GM19463 (cell line): Measurements from ENCODE around the gene SEMA6C.
"Not testable (repeated sequence)": the region's sequence is repeated elsewhere in the genome, so short reads cannot be mapped to it uniquely, and the experiment has no call there.

Experiments used
- ATAC-seq: cut with Tn5 transposase; IDR thresholded peaks from one replicate; pipeline ENCODE4 v1.9.1; 2021; ENCODE audit warnings: mild to moderate bottlenecking, moderate library complexity; ENCODE audit not compliant: unreplicated experiment

Gene SEMA6C, protein sequence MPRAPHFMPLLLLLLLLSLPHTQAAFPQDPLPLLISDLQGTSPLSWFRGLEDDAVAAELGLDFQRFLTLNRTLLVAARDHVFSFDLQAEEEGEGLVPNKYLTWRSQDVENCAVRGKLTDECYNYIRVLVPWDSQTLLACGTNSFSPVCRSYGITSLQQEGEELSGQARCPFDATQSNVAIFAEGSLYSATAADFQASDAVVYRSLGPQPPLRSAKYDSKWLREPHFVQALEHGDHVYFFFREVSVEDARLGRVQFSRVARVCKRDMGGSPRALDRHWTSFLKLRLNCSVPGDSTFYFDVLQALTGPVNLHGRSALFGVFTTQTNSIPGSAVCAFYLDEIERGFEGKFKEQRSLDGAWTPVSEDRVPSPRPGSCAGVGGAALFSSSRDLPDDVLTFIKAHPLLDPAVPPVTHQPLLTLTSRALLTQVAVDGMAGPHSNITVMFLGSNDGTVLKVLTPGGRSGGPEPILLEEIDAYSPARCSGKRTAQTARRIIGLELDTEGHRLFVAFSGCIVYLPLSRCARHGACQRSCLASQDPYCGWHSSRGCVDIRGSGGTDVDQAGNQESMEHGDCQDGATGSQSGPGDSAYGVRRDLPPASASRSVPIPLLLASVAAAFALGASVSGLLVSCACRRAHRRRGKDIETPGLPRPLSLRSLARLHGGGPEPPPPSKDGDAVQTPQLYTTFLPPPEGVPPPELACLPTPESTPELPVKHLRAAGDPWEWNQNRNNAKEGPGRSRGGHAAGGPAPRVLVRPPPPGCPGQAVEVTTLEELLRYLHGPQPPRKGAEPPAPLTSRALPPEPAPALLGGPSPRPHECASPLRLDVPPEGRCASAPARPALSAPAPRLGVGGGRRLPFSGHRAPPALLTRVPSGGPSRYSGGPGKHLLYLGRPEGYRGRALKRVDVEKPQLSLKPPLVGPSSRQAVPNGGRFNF

GRCh38 chr1:151146412-151147131 is at the start of gene SEMA6C:
Gene SEMA6C (minus strand): TSS chr1:151146631. CDS start chr1:151142621, 4,010 bp downstream.
- peak; percentile 100 for ATAC-seq

DNA sequence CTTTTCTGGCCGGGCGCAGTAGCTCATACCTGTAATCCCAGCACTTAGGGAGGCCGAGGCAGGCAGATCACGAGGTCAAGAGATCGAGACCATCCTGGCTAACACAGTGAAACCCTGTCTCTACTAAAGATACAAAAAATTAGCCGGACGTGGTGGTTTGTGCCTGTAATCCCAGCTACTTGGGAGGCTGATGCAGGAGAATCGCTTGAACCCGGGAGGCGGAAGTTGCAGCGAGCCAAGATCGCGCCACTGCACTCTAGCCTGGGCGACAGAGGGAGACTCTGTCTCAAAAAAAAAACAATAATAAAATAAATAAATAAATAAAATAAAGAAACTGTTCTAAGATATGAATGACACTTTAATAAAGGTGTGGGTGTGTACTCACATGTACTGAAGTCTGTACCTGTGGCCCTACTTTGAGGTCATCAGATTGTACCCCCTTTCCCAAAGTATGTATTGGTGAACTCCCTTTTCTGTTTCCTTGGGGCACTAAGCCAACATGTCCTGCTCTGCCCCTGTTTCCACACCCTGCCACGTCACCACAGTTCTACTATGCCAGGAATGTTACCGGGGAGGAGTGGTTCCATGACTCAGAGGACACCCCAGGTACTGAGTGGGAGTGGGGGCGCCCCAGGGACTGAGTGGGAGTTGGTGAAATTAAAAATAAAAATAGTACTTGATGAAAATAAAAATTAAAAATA is 48.6 kb upstream of the SEMA6C start:
- ATAC-seq: not testable (repeated sequence)

DNA sequence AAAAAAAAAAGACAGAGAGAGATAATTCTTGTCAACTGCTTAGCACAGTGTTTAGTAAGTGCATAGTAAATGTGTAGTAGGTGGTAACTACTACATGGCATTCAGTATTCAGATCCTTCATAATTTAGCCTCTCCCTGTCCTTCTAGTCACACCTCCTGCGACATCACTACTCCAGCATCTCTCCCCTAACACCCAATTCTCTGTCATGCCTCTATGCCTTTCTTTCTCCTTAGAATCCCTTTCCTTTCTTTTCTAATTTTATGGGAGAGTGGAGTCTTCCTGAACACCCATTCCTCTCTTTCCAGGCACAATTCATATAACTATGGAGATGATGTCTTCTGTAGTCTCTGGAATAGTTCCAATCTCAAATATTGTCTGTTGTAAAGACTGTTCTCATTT is 47.4 kb upstream of the SEMA6C start:
- ATAC-seq: no peak

GRCh38 chr1:151193304-151193703 is 46.9 kb upstream of the SEMA6C start:
- no peak for ATAC-seq

DNA sequence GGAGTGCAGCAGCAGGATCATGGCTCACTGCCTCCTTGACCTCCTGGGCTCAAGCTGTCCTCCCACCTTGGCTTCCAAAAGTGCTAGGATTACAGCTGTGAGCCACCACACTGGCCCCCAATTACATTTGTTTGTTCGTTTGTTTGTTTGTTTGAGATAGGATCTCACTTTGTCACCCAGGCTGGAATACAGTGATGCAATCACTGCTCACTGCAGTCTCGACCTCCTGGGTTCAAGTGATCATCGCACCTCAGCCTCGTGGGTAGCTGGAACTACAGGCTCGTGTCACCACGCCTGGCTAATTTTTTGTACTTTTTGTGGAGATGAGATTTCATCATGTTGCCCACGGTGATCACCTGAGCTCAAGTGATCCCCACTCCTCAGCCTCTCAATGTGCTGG is 45.6 kb upstream of the SEMA6C start:
- ATAC-seq: no peak

DNA sequence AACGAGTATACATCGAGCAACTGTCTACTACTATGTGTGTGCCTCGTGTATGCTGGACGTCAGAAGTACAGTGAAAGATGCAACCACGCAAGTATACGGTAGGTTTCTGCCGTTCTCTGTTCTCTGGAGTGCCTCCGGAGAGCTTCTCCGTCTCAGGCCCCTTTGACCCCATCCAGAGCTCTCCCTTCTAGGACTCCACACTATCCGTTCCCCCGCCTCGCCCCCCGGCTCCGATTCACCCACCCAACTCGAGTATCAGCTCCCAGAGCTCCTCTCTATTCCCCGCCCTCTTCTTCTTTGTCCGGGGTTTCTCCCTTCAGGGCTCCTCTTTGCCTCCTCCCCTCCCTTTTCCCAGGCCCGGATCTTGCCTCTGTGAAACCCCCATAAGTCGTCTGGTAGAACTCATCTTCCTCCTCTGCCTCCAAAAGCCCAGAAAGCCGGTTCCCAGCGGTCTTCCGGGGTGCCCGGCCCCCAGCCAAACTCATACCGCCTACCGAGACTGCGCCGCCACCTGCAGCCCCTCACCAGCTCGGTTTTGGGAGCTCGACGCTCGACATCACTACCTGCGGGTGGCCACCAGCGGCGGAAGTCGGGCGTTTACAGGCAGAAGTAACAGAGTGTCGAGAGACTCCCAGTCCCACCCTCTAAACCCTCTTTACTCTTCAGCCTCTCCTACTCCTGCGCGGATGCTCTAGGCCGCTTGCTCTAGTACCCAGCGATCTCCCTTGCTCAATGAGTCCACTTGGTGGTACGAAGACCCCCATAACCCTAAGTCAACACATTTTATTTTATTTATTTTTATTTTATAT is 43.4 kb upstream of the SEMA6C start, which contains the start of gene VPS72:
TSS of gene VPS72 (minus strand) at position 561 of the 809 bp plus-strand sequence. CDS start at position 485, 76 bp downstream.
- peak; percentile 95 for ATAC-seq

DNA sequence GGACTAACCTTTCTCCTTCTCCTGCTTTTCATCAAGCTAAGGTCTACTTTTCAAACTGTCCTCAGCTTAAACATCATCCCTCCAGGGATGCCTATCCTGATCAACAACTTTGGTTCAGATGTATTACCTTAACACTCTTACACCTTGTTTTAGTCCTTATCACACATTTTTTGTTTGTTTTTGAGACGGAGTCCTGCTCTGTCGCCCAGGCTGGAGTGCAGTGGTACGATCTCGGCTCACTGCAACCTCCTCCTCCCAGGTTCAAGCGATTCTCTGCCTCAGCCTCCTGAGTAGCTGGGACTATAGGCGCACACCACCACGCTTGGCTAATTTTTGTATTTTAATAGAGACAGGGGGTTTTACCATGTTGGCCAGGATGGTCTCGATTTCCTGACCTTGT is 42.2 kb upstream of the SEMA6C start:
- ATAC-seq: not testable (repeated sequence)

DNA sequence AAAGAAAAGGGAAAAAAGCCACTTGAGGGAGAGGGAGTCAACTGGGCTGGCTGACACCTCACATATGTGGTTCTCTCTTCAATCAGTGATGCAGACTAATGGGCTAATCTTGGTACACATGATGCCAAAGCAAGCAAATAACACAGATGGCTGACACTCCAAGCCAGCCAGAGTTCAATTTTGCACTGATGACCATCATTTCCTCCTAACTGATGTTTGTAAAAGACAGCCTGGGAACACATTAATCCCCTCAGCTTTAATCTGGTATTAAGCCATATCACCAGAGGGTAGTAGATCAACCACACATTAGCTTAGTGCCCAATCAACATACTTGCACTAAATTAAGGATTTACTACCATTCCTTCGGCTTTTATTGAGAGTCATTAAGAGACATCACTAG is 40.8 kb upstream of the SEMA6C start:
- ATAC-seq: no peak

DNA sequence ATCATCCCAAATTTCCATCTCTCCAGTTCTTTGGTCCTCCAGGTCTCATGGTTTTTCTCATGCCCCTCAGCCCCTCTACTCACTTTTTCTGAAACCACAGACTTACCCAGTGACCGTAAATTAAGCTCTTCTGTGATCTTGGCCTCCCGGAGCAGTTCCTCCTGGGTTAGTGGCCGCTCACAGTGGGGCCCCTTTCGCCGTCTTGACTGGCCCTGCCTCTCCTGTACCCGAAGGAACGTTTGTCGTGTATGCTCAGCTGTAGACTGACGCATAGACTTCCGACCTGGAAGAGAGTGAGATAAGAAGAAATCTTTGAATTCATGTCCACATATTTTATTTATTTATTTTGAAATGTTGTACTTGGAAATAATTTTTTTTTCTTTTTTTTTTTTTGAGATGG is 37.8 kb upstream of the SEMA6C start:
- ATAC-seq: no peak

DNA sequence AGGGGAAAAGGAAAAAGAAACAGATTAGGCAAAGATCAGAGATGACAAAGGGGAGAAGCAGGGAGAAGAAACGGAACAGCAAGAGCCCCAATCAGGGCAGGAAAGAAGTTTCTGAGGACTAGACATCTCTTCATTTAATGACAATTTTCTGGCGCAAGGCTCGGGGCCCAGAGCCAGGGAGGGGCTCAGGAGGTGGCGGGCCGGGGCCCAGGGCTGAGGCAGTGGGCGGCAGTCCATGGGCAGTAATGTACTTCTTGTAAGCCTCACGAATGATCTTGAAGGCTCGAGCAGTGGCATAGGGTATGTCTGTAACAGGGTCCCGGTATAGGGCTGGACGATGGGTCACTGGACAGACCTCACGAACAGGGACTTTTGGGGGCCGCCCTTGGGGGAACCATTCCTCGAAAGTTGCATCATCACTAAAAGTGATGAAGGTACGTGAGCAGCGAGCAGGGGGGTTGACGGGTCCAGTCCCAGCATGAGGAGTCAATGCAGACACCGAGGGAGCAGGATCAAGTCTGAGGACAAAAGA is 30.1 kb upstream of the SEMA6C start:
- no peak for ATAC-seq

- ATAC-seq: no peak
Measured at GRCh38 chr1:151175863-151176262, 29.4 kb upstream of the SEMA6C start, which contains the start of gene TMOD4. Gene TMOD4 (minus strand): TSS chr1:151175981. CDS start chr1:151174875, 1,106 bp downstream.

- ATAC-seq: no peak
Measured at GRCh38 chr1:151175041-151175741, 28.8 kb upstream of the SEMA6C start.

DNA sequence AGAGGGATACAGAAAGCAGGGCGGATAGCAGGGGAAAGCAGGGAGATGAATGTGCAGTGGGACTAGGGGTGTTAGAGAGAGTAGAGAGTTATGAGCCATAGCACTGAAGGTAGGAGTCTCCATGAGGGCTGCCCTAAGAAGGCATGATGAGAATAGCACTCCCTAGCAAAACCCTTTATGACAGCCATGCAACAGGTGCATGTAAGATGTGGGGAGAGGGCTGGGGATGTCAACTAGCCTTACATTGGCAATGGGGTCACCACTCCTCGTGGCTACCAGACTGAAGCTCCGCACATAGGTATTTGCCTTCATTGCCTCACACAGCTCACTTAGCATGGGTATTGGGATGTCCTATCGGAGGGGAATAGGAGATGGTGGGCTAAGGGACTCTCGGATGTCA is 24.8 kb upstream of the SEMA6C start:
- no peak for ATAC-seq

DNA sequence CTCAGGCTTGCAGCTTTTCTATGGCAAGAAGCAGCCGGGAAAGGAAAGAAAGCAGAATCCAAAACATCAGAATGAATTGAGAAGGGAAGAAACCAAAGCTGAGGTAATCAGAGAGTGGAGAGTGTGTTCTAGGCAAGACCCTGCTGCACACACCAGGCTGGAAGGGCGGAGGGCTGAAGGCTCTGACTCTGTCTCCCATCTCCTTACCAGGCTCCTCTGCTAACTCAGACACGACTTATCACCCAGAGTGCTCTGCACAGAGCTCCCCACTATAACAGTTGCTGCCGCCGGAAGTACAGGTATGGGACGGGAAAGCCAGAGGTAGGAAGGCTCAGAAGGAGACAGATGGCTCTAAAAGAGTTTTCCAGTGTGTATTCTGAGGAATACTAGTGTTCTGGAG is 20.7 kb upstream of the SEMA6C start:
- no peak for ATAC-seq

DNA sequence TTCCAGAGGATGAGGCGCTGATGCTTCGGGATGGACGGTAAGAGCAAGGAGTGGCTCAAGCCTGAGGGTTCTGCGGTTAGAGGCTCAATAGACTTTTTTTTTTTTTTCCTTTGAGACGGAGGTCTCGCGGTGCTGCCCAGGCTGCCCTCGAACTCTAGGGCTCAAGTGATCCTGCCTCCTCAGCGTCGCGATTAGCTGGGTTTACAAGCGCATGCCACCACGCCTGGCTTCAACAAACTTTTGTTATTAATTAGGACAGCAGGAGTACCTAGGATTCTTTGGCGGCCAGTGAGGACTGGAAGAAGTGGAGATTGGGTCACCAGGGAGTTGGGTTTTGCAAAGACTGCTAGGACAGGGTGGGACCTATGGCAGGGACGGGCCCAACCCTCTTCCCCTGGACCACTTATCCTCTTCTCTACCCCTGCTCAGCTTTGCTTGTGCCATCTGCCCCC is 20.1 kb upstream of the SEMA6C start:
- no peak for ATAC-seq

DNA sequence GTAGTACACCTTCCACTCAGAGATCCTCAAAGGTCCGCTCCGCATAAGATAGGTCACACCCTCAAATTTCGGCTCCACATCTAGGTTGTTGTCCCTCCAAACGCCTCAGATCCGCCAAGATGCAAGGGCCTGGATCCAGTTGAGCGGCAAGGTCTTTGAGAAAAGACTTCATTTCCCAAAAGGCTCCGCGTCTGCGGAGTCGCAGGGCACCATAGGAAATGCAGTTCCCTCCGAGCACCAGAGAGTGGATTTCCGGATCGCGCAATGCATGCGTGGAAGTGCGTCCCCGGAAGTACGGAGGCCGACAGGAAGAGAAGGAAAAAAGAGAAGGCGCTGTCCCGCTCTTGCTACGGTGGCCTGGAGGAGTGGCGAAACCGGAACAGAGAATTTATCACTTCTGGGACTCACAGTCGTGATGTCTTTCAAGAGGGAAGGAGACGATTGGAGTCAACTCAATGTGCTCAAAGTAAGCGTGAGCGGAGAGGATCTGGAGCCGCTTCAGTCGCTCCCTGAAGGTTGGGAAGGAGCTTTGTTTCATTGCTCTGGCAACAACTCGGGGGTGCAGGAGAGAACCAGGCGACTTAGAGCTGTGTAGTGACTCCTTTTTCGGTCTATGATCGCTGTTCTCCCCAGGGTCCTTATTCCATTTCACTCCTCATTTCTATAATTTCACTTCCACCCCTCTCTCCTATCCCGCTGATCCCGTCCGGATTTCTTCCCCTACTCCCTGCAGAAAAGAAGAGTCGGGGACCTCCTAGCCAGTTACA is 19.5 kb upstream of the SEMA6C start, which contains the start of the genes LYSMD1 and SCNM1:
TSS of gene LYSMD1 (minus strand) at position 165 of the 767 bp plus-strand sequence. CDS start 644 bp downstream, outside the sequence.
TSS of gene SCNM1 (plus strand) at position 407 of the 767 bp plus-strand sequence. CDS start at position 416, 9 bp downstream.
- ATAC-seq: peak; percentile 93

DNA sequence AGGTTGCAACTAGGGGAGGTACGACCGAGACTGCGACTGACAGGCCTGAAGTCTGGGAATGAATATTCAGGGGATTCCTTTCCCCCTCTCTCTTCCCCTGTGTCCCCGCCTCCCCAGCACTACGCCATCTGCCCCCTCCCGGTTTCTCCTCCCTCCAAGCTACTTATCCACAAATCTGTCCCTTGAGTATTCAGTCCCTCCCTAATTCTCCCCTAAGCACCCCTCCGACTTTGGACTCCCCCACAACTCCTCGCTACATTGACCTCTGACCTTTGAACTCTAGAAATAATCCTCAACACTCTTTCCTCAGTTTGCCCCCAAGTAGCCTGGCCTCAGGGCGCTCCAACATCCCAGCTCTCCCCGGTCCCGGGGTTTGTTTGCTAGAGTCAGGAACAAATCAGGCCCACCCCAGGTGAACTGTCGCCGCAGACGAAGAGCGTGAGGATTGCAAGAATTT is 18.9 kb upstream of the SEMA6C start:
- ATAC-seq: no peak
